HPDE6-E6E7 (cell line): Measurements from ENCODE around the gene PGM5.

Experiments
- DNase-seq: peaks from one replicate; pipeline ENCODE4 v3.0.0; 2011; ENCODE audit warnings: missing footprints; ENCODE audit errors: extremely low spot score

The PGM5 gene

DNA sequence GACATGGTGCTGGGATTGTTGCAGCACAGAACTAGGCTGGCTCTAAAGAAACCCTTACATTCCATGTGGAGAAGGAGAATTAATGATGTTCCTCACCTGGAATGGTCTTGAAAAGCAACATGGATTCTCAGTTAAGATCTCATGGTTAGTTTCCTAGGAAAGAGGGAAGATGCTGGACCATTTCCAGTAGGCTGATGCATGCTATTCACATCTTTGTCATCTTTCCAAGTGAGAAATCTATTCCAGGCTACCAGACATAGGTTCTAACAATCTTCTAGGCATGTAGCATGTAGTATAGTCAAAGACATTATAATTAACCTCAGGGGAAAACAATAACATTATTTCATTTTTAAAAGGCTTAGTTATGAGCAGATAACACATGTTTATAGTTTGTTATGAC is 139.9 kb downstream of the PGM5 start:
- no peak for DNase-seq

DNA sequence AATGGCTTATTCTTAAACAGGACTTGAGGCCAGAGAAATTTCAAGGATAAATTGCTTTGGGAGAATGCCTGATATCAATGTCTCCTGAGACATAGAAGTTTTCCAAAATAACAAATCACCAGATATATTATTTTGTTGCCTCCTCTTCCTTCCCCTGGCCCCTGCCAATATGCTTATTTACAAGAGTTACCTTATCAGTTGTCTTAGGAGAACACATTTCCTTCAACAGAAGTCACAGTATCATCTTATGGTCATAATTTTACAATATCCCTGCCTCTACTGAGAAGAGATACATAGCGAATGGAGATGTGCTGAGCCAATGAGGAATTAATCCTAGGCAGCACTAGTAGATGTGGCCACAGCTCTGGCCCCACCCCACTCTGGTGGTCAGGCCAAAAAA is 141.2 kb downstream of the PGM5 start:
- DNase-seq: no peak

DNA sequence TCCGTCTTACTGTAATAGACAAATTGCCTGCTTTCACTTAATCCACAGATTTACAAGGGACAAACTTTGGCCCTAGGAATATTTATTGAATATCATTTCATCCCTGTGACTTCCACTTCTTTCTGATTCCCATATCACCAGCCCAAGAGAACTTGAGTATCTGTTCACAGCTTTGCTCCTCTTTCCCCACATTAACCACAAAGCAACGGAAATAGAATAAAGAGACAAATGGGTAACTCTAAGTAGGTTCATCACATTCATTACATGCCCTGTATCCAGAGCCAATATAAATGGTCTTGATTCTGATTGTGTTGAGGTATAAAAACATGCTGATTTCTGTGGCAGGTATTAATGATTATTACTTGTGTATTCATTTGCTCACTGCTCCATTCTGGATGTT is 142.4 kb downstream of the PGM5 start:
- no peak for DNase-seq

DNA sequence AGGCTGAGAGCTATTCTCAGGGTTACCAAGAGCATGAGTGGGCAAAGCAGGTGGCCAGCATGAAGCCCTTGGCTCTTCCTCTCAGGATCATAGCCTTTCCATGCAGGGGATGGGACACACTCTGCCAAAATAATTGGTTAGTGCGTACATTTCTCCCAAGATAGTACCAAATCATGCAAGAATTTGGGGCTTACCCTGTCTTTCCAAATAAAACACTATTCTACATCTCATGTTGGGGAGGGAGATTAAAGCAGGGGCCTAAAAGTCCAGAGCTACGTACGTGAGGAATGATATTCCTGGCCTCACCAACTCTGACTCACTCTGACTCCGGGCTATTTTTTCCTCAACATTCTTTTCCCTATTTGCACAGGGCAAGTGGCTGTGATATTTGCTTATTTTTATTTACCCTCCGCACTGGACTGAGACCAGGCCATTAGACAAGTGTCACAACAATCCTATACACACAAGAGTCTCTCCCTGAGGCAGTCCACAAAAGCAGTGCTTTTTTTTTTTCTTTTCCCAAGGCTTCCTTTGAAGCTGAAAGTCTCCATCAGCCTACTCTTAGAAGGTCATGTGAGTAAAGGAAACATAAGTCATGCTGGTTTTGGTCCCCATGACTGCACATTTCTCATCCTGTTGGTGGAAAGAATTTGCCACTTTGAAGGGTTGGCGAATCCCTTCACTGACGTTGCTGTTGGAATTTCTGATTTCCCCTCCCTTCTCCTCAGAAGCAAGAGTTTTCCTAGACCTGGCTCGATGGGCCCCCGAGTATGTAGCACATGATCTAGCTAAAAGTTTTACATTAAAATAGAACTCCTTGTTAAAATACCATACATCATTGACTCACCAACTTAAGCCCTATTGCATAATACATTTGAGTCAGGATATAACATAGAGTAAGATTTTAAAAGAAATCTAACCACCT is 144.3 kb downstream of the PGM5 start:
- no peak for DNase-seq

DNA sequence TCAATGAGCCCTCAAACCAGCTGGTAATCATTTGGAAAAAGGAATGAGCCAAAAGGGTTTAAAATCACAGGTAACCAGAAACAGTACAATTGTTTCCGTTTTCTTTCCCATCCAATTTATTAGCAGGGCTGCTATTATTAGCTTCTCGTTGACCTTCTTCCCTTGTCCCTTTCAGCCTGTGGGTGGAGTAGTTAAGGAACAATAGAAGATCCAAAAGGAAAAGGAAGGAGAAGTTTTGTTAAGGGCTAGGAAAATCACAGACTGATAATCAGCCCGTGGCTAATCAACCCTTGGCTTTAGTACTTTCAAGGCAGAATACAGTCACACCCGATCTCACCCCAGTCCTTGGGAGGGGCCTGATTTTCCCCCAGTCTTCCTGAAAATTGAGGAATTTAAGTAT is 145.9 kb downstream of the PGM5 start:
- no peak for DNase-seq

DNA sequence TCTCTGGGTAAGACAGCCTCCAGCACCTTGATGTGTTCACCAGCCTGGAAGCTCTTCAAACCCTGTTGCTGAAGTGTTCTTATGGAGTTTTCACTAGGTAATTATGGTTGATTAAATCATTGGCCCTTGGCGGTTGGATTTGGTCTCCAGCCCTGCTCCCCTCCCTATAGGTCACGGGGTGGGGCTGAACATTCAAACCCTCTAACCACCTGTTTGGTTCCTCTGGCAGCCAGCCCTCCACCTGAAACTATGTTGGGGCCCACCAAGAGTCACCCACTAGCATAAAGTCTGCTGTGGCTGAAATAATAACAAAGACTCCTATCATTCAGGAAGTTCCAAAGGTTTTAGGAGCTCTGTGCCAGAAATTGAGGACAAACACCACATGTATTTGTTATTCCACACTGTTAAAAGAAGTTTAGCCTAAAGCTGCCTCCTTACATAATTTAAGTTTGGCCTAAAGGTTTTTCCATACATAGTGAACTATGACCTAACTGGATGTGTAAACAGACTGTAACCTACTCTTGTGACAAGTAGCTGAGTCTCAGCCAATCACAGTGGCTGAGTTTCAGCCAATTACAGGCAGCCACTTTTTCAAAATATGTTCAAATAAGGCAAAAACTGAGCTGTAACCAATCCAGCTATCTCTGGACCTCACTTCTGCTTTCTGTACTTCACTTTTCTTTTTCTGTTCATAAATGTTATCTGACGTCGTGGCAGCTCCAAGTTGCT is 149.4 kb downstream of the PGM5 start:
- no peak for DNase-seq

DNA sequence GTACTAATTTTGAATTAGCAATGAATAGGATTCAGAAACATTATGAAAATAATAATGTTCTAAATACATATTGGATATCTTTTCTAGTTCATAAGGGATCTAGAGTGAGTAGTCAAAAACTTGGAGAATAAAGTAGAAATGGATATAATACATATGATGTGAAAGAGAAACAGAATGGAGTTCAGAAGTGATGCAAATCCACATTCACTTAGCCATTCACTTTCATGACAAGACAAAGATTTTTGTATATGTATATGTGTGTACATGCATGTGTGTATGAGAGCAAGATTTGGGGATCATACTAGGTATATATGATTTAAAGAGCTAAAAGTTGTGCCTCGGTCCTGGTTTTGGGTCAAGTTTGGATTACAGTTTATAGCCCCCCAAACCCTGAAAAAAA is 150.1 kb downstream of the PGM5 start:
- DNase-seq: no peak

DNA sequence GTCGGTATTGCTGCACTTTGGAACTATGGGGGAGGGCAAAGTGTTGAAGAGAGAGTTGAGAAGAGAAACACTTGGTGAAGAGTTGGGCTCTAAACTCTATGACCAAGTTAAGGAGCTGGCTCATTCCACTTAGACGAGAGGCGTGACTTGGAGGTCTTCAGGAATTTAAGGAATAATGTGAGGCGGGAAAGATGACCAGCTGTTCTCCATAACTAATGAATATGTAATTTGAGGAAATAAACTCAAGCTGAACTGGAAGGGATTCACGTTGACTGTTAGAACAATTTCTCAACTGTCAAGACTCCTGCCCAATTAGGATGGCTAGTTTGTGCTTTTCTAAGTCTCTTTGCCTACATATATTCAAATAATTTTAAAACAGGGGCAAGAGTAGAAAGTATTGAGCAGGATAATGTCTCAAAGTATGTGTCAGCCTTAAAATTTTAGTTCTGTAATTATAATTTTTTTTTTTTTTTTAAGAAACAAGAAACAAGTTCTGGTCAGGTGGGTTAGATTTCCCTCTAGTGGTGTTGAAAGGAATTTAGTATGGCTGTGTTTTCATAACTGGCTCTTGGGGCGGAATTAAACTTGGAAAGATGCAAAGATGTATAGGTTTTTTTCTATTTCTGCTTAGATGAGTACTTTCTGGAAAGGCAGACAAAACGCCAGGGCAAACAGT is 150.9 kb downstream of the PGM5 start:
- DNase-seq: peak; percentile 21

DNA sequence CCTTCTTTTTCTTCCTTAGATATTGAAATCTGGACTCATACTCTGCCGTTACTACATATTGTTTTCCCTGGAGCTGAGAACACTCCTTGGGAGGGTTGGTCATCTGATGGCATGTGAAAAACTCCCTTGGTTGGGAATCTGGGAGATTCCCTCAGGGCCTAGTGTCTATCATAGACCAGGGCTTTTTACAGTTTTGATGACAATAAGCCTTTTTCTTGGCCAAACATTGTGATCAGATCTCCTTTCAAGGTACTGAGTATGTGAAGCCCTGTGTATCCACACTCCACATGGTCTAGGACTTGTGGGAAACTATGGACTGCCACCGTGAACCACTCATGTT is 151.4 kb downstream of the PGM5 start:
- DNase-seq: no peak

DNA sequence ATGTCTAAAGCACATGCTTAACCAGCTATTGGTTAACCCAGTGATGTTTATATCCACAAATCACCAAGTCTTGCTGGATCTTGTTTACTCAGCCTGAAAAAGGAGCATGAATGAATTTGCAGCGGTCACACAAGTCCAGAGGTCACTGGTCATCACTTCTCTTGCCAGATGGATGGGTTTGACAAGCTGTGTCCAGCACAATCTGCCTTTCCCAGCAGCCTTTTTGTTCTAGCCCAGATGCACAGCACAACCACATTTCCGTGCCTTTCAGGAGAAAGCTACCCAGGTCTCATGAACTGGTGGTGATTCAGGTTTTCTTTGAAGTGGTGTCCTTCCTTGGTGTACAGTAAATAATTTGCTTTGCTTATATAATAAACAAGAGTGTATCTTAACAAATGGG is 152.1 kb downstream of the PGM5 start:
- DNase-seq: no peak

DNA sequence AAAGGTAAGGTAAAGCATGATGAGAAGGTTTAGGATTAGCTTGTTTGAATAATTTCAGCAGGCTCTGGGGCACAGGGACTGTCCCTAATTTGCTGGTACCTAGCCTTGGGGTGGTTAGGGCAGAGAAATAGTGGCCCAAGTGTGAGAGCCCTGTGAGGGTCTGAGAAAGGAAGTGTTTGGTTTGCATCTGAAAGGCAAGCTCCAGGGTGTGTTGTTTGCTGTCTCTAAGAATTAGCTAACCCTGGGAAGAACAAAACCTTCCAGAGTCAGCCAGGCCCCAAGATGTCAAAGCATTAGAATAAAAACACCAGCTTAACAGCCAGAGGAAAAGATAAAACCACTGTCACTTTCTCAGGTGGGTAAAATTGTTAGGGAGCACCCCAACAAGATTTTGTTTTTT is 153.3 kb downstream of the PGM5 start:
- no peak for DNase-seq

DNA sequence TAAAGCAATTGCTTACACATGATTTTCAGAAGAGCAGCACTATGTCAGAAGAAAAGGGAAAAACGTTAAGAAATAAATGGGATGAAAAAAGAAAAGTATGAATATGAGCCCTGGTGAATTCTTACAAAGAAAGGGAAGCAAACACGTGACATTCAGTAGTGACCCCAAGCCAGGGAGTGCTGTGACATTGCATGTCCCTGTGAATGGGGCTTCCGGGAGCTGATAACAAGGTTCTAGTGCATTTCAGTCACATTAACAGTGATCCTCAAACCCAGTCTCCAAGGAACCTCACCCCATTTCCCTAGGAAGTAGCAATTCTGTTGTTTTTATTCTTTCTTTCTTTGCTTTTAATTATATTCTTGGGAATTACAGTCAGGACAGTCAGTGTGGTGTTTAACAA is 157.0 kb downstream of the PGM5 start:
- no peak for DNase-seq

DNA sequence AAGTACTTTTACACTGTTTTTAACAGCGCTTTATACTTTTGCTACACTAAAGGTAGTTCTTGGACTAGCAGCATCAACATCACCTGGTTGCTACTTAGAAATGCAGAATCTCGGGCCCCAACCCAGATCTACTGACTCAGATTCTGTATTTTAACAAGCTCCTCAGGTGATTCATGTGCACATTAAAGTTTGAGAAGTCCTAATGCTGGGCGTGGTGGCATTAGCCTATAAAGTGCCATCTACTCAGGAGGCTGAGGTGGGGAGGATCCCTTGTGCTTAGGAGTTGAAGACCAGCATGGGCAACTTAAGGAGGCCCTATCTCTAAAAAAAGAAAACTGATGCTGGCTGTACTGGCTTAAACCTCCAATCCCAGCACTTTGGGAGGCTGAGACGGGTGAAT is 157.6 kb downstream of the PGM5 start:
- DNase-seq: no peak

DNA sequence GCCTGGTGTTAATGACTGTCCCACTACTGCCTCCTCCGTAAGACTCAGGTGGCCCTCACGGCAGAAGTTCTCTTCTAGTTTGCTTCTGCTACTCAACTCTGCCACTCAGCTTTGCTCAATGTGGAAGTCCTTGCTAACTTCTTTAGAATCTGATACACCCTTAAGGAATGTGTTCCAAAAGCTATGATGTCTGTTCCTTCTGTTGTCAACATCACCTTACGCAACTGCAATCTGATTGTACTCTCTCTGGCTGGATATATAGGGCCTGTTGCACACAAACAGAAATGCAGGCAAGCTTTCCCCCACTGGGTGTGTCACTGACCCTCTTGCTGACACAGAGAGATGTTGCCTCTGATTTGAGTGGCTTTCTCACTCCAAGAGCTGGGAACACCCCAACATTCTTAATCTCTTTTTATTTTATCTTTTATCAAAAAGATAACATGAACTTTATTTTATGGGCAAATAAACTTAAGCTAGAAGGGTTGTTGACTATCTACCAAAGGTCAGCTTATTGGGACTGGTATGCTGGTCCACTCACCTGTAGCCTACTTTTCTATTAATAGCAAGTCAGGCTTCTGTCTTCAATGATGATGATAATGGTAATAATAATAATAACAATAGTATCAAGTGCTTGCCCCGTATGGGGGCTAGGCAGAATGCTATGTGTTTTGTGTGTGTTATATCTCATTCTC is 159.1 kb downstream of the PGM5 start:
- no peak for DNase-seq

DNA sequence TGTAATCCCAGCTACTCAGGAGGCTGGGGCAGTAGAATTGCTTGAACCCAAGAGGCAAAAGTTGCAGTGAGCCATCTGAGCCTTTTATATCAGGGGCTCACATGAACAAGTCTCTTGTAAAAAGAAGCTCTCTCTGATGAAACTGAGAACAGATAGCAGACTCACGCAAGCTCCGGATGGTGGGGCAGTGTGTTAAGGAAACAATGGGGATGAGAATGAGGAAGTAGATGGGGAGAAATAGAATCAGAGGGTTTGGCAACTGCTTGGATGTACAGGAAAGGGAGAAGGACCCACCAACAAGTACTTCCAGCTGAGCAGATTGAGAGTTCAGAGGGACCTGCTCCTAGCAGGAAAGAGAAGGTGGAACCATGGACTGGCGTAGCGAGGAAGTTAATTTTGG is 165.7 kb downstream of the PGM5 start:
- DNase-seq: no peak

DNA sequence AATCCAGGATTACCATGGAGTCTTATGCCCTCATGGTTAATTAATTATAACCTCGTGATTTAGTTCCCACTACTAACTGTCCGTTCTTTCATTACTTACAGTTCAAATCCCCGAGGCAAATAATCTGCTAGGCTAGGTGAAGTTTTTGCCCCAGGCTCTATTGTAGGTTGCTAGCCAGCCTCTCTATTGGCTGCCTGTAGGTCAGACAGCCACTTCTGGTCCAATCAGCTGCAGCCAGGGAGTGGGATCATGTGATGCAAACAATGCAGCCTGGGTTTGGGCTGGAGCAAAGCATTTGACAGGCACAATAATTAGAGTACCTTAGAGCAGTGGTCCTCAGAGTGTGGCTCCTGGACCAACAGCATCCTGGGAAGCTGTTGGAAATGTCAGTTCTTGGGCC is 166.5 kb downstream of the PGM5 start:
- DNase-seq: no peak

DNA sequence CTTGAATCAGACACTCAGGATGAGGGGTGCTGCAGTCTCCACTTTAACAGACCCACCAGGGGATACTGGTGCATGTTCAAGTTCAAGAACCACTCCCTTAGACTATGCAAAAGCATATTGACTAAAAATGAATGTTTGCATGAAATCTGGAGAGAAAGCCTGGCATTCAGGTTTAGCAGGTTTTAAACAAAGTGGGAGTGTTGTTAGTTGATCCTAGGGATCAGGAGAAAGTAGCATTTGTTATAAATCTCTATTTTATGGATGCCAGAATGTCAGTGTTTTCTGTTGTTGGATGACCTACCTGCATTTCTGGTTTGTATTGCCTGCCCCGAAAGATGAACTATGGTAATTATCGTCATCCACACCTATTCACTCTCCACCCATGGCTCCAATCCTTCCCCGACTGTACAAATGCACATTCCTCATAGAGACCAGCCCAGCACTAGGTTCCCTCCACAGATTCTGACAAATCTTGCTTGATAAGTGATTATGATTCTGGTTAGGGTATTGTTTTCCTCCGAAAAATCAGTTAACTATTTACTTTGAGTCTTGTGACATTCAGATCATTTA is 167.0 kb downstream of the PGM5 start:
- no peak for DNase-seq

DNA sequence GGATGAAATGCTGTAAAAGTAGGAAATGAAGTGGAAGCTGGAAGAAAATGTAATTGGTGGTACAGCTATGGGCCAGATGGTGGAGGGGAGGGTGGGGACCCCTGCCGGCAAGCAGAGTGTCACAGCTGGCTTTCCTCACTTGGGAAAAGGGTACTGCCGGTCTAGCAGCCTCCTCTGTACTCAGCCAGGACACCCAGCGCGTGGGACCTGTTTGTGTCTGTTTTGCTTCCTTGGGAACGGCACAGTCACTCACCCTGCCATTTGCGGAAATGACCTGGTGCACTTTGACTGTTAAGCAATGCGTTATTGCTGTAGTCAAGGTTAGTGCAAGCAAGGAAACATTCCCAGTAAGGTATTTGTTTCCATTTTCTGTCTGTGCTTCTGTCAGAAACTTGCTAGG is 174.2 kb downstream of the PGM5 start:
- no peak for DNase-seq

DNA sequence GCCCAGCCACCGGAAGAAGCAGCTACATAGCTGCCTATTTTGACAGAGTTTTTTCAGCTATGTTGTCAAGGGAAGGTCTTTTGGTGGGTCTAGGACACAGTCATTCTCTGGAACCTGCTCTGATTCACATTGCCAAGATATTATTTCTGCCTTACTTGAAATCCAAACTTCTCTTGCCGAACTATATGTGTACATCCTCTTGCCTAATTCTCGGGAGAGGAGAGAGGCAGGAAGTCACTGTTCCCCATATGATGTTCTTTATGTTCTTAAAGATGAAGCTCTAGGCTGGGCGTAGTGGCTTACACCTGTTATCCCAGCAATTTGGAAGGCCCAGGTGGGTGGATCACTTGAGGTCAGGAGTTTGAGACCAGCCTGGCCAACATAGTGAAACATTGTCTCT is 175.7 kb downstream of the PGM5 start:
- DNase-seq: no peak

DNA sequence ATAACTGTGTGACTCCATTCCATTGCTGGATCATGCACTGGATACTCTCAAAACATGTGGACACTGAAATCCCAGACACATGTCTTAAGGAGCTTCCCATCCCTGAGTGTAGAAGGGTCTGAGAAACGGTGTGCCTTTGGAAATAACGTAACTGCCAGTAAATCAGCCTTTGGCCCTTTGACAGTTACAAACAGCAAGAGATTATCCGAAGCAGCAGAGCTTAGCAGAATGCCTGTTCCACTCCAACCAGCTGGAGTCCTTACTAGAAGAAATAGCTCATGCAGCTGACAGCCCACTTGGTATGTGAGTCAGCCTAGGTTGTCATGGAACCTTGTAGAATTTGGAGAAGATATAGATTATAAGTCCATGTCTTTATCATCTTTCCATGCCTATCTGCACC is 177.3 kb downstream of the PGM5 start:
- DNase-seq: no peak

DNA sequence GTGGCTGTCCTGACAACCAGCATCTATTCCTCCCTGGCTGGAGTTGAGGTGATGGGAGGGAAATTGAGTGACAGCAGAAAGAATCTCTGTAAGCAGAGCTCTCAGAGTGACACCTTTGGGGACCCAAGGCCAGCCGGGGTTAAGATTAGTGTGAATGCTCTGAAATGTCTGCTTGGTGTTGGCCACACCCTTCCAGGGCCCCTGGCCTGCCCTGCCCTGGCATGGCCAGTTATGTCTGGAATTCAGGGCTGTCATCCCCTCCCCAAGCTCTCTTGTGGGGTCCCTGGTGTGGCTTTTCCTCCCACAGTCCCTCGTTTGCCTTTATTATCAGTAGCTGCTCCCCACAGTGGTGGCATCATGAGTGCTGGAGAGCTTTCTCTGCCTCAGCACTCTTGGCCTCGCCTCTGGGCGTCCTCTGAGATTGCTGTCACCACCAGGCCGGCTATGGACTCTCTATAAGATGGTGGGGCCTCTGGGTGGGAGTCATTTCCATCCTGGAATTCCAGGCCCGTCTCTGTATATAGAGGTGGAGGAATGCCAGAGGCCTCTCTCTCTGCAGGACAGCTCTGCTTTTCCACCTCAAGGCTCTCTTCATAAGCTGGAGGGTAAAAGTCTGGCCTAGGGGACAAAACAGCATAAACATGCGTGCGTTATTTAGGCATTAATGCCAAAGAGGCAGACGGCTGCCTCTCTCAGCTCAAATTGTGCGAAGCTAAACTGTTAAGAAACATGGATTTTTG is 180.6 kb downstream of the PGM5 start:
- no peak for DNase-seq

DNA sequence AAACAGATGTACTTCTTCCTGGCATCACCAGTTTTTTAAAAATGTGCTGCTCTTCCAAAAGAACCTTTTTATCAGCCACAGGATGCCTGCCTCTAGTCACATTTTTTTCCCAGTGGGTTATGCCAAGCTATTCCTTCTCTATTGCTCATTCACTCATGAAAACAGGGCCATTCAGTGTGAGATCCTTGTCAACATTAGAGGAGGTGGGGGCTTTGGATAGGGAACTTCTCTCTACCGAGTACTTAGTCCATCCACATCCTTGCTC is 181.1 kb downstream of the PGM5 start:
- no peak for DNase-seq
